D721Med (cell line): Measurements from ENCODE around the gene IFITM2.
"Not testable (repeated sequence)": the region's sequence is repeated elsewhere in the genome, so short reads cannot be mapped to it uniquely, and the experiment has no call there.

Experiments used
- DNase-seq: peaks from one replicate; pipeline ENCODE4 v3.0.0; 2011; ENCODE audit warnings: low spot score; ENCODE audit not compliant: insufficient read length
- FAIRE-seq: peaks from 2 replicates; lab custom pipeline; 2011; peaks lifted over from hg19 to GRCh38; lab: Jason Lieb, UNC
- CTCF ChIP-seq: IDR thresholded peaks from 2 replicates; pipeline ENCODE4 v1.5.1; 2012; ENCODE audit warnings: mild to moderate bottlenecking, control low read depth; ENCODE audit not compliant: insufficient read depth; ENCODE audit errors: missing control alignments

IFITM2 gene

DNA sequence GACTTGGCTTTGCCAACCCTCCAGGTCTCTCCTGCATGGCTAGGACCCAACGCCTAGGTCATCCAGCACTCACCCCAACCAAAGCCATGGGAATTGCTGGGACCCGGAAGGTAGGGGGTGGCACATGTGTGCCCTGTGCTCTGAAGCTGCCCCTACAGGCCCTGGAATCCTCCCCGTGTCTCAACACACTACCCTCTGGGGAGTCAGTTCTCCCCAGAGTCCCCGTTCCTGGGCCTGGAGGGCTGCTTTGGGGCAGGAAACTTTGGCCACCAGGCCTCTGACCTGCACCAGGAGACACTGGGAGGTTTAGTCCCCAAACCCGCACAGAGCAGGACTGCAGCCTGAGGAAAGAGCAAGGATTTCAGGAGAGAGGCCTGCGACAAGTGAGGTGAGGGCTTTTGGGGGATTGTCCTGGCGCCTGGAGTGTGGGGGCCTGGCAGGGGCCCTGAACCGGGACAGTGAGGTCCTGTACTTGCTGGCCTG, 5.7 kb downstream of the IFITM2 start:
- FAIRE-seq (no peak), DNase-seq (no peak)
- no peak for TF ChIP-seq CTCF

GRCh38 chr11:313787-314553, 6.4 kb downstream of the IFITM2 start, which contains the start of gene IFITM1:
TSS of gene IFITM1 (plus strand) at chr11:314040. CDS start at chr11:314171, 131 bp downstream.
- FAIRE-seq (no peak), DNase-seq (no peak)
- TF ChIP-seq CTCF = no peak

DNA sequence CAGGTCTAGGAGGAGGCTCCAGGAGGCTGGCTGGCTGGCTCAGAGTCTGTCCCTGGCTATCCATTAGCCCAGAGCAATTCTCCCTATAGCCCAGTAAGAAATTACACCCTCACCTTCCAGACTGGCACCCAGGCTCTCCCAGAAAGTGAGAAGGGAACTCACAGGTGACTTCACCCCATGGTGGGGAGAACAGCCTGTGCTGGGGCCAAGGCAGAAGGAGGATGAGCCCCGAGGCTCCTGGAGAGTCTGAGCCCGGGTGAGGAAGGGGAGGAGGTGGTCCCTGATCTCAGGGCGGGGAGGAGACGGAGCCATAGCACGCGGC, 6.9 kb downstream of the IFITM2 start:
- DNase-seq, FAIRE-seq: not testable (repeated sequence)

DNA sequence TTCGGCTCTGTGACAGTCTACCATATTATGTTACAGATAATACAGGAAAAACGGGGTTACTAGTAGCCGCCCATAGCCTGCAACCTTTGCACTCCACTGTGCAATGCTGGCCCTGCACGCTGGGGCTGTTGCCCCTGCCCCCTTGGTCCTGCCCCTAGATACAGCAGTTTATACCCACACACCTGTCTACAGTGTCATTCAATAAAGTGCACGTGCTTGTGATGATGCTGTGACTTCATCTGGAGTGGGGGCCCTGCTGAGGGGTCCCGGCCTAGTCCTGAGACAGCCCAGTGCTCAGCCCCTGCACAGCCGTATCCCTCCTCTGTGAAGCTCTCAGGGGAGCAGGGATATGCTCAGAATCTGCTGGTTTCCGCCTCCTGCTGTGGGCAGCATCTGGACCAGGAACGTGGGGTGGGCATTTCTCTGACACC, 7.5 kb downstream of the IFITM2 start:
- FAIRE-seq (no peak), DNase-seq (no peak)
- no peak for TF ChIP-seq CTCF

GRCh38 chr11:315516-315994, 7.9 kb downstream of the IFITM2 start:
- FAIRE-seq (no peak), DNase-seq (no peak)

GRCh38 chr11:316031-316701, 8.6 kb downstream of the IFITM2 start:
- DNase-seq = no peak
- no peak for FAIRE-seq
- TF ChIP-seq CTCF = no peak

More at GRCh38 chr11:315516-315994, 7.9 kb downstream of the IFITM2 start:
- no peak for TF ChIP-seq CTCF

GRCh38 chr11:316891-317301, 9.3 kb downstream of the IFITM2 start:
- FAIRE-seq = no peak
- DNase-seq = no peak
- no peak for TF ChIP-seq CTCF

DNA sequence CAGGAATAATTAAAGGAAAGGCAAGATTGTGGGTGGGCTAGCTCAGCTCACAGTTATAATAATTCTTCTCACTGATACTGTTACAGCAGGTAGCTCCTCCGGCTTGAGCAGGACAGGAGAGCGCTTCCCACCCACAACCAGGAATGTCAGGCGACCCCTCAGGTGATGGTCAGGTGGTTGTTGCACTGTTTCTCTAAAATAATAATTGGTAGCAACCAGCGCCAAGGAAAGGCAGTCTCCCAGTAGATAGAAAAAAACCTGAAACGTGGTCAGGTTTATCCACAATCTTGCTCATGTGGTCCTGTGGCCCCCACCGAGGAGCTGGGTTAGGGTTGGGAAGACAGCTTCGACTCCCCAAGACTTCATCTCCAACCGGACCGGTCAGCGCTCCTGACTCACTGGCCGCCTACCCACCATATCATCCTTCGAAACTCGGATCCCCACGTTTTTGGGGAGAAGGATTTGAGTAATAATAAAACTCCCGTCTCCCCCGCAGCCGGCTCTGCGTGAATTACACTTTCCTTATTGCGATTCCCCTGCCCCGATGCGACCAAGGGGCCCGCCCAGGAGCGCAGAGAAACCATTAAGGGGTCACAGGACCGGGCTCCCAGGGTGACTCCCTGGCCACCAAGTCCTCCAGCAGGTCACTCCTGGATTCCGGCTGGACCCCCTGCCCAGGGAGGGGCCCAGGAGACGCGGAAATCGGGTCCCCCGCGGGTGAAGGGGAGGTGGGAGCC, 10.2 kb downstream of the IFITM2 start:
- FAIRE-seq, DNase-seq: not testable (repeated sequence)

DNA sequence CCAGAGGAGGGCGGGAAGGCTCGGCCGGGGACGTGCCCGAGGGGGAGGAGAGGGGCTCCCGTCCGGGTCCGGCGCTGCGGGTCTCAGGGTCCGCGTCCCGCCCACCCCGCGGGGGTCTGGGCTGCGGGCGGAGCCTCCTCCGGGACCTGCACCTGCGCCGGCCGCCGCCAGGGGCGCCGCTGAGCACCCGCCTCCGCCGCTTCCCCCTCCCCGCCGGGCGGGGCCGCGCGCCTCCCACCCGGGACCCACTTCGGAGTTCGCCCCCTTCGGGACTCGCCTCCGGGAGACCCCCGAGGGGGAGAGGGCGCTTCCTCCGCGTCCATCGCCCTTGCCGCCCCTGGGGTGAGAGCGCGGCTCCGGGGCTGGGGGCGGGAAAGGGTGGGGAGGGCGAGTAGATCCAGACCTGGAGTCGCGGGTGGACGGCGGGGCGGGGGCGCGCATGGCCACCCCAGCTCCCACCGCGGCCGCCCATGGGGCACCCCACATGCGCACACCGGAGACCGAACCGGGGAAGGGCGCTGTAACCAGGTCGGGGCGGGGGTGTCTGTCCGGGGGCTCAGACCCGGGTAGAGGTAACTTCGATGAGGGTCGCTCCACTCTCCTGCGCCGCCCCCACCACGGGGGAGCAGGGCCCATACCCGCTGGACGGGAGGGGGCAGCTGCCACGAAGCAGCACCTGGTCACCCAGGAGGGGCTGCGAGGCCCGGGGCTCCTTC, 10.9 kb downstream of the IFITM2 start:
- FAIRE-seq, DNase-seq: not testable (repeated sequence)

GRCh38 chr11:319121-319887, 11.7 kb downstream of the IFITM2 start:
- not testable (repeated sequence) for DNase-seq, FAIRE-seq
